GM18519 (cell line): Measurements from ENCODE around the gene CD6.

Source experiments
- ATAC-seq: cut with Tn5 transposase; IDR thresholded peaks from one replicate; pipeline ENCODE4 v1.9.1; 2021; ENCODE audit warnings: mild to moderate bottlenecking, moderate library complexity; ENCODE audit not compliant: unreplicated experiment, low FRiP score

CD6 gene

DNA sequence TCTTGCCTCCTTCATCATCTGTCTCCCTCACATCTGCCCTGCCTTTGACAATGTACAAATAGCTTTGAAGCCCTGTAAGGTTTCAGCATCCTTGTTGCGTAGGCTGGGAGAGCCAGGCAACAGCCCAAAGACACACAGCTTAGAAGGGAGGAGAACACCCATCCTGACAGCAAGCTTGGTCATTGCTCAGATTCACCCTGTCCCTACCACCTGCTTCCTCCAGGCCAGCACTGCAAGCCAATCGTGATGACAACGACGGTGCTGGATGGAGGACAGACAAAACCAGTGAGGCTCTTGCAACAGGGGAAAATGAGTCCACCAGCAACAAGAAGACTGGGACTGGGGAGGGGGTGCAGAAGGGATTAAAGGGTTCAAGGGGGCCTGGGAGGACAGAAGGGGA is 97.9 kb downstream of the CD6 start:
- no peak for ATAC-seq
